ENCODE measurements around the gene HNRNPD. TPM values are rescaled to one million over a fixed set of nuclear protein-coding genes. Genes with fewer than 3 reads are reported as not detected.
"Not testable (repeated sequence)": the region's sequence is repeated elsewhere in the genome, so short reads cannot be mapped to it uniquely, and the experiment has no call there.

The HNRNPD gene
- total RNA-seq, 6 donors from 2014 or later: 75.9 to 182 (median 135) TPM

DNA sequence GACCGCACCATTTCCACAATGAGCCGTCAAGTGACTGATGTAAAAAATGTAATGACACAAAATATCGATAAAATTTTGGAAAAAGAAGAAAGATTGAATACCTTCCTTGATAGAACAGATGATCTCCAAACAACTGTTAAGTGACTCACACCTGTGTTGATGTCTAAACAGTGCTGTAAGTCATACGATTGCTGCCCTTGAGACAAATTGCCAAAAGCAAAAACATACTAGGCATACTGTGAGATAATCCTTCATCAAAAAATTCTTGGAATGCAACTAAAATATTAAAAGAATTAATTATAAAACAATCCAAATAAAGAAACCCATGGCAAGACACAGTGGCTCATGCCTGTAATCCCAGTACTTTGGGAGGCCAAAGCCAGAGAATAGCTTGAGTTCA is 53.4 kb downstream of the HNRNPD start:
- Histone ChIP-seq H3K27ac (no peak overlapping the region), H3K4me3 (no peak overlapping the region), H3K27me3 (no peaks in the 10 kb centered on the region), H3K4me1 (no peaks in the 10 kb centered on the region), H3K36me3 (no peaks in the 10 kb centered on the region), H3K9me3 (peaks cover 0 to 8% (median 4%) of the 10 kb centered on the region in 4 donors)
- DNase-seq: no peak
- TF ChIP-seq POLR2AphosphoS5 (IDR thresholded peaks at IDR 0.05): no peak
- no peak for ATAC-seq (ENCODE audit: low FRiP score in 2 of 2)
- WGBS, 2 donors: 86 to 92% methylated on average over 4 of the region's 4 CpGs

GRCh38 chr4:82303063-82303462 is 70.7 kb downstream of the HNRNPD start:
- H3K4me1 ChIP-seq; H3K4me3 ChIP-seq; H3K36me3 ChIP-seq; ATAC-seq (ENCODE audit: low FRiP score in 2 of 2); H3K27ac ChIP-seq; H3K27me3 ChIP-seq; H3K9me3 ChIP-seq: not testable (repeated sequence)
- 85 to 94% methylated on average over 8 to 13 of the region's 13 CpGs for WGBS, 2 donors
- DNase-seq: peak in 1 of 2 donors; percentile 55

Small RNA genes within 50 kb of the gene (small RNA-seq; reads per million reads assigned to genes)
- 0 to 0.06 (median 0) reads per million in 4 donors for gene RF00150

Other genes starting within 250 kb of the HNRNPD start
- 100 to 1,000 TPM; 141 to 249 (median 186) TPM for gene HNRNPDL, start 56.5 kb upstream of the HNRNPD start, total RNA-seq
- 10 to 100 TPM in 5 of 6 donors, 1 to 10 TPM in 1; 8.4 to 29.9 (median 25.8) TPM for gene ENOPH1, start 56.6 kb upstream of the HNRNPD start, total RNA-seq
- gene TMEM150C, start 188.0 kb upstream of the HNRNPD start, total RNA-seq: 1 to 10 TPM; 2.7 to 6.8 (median 4.9) TPM

All from upper lobe of left lung (tissue), 6 donors.